22Rv1 (cell line): ENCODE measurements around the gene MAP4K3.

ENCODE experiments used
- H3K27ac ChIP-seq: fragments of 450-650 bp; 2 replicates; pipeline ENCODE4 v1.5.1; 2017
- ZFX ChIP-seq: fragments of 450-650 bp; IDR thresholded peaks from 2 replicates; pipeline ENCODE4 v1.6.1; 2017; ENCODE audit warnings: antibody characterized with exemption, borderline replicate concordance
- TF ChIP-seq, protein P1 (sequence below): fragments of 450-650 bp; IDR thresholded peaks from 2 replicates; pipeline ENCODE4 v1.5.1; 2017; ENCODE audit warnings: mild to moderate bottlenecking

The MAP4K3 gene

DNA sequence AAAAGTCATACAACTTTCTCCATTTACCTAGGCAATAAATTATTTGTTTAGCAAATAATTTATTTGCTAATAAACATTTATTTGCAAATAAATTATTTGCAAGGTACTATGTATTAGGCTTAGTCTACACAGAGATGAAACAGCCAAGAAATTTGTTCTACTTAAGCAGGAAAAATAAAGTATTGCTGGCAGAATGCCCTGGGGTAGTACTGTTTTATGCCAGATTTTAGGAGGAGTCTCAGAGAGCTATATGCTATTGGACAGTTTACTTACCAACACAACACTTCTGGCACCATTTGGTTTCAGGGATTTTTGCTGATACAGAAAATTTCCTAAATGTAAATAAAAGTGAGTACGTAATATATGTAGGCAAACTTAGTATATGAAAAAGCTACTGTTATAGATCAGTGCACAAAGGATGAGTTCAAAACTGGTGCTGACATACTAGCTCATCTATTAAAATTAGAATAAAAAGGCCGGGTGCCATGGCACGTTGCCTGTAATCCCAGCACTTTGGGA lies 170.1 kb downstream of the MAP4K3 start:
- 0 out of 2 replicates have a peak overlapping the region, but pooled peaks have one; percentile 8 for H3K27ac ChIP-seq
- no peak for TF ChIP-seq ZFX
- TF ChIP-seq, protein P1, sequence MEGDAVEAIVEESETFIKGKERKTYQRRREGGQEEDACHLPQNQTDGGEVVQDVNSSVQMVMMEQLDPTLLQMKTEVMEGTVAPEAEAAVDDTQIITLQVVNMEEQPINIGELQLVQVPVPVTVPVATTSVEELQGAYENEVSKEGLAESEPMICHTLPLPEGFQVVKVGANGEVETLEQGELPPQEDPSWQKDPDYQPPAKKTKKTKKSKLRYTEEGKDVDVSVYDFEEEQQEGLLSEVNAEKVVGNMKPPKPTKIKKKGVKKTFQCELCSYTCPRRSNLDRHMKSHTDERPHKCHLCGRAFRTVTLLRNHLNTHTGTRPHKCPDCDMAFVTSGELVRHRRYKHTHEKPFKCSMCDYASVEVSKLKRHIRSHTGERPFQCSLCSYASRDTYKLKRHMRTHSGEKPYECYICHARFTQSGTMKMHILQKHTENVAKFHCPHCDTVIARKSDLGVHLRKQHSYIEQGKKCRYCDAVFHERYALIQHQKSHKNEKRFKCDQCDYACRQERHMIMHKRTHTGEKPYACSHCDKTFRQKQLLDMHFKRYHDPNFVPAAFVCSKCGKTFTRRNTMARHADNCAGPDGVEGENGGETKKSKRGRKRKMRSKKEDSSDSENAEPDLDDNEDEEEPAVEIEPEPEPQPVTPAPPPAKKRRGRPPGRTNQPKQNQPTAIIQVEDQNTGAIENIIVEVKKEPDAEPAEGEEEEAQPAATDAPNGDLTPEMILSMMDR: no peak

DNA sequence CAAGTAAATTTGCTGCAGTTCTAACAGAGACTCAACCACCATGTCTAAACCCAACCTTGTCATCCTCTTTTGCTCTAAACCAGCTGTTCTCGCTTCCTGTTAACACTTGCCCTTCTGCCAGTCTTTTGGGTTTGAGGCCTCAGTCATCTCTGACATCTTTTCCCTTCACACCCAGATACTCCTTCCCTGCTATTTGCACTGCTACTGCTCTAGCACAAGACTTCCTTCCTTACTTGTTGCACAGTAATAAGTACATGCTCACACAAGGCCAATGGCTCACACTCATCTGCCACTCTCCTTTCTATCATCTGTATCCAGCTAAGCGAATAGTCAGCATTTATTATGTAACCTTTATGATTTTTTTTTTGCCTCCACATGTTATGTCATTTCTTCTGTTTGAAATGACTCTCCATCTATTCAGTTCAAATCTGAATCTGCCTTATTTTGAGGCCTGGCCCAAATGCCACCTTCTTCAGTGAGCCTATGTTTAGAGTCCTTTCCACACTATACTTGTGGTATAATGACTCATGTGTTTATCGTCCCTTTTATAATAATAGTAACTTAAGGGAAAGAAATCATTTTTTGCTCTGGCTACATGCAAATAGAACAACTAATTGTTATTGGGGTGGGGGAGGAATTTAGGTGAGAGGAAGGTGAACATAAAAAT lies 170.8 kb downstream of the MAP4K3 start:
- H3K27ac ChIP-seq: 0 out of 2 replicates have a peak overlapping the region, but pooled peaks have one; percentile 8
- TF ChIP-seq ZFX: no peak
- TF ChIP-seq, protein P1: no peak

DNA sequence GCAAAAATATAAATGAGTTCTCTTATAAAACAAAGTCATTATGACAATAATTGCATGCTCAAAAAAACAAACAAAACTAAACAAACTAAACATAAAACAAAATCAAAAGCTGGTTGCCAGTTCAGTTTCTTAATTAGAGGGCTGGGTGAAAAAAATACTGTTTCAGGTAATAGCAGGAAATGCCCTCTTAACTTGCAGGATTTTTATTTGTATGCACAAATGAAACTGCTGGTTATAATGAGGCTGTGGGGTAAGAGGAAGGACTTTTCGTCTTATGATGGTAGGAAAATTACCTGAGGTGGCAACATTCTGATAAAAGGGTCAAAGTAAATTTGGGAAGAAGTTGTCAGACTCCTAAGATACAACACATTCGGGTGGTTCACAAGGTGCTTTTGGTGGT lies 171.8 kb downstream of the MAP4K3 start:
- H3K27ac ChIP-seq: no peak overlapping the region

DNA sequence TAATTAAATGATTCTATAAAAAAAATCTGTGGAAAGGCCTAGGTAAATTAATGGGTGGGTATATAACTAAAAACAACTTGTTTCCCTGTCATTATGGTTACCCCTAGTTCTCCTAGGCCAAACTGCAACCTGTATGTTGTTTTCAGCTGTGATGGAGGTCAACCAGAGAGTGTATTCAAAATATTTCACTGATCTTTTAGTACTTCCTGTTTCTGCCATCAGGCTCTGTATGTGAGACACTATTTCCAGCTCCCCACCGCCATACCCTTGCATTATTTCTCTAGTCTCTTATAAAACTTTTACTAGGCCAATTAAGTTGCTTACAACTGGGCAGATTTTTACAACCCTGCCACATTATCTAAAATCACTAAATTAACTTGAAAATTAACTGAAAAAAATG lies 172.4 kb downstream of the MAP4K3 start:
- no peak overlapping the region for H3K27ac ChIP-seq

More for the DNA sequence above, 171.8 kb downstream of the MAP4K3 start:
- TF ChIP-seq, protein P1: no peak
- TF ChIP-seq ZFX: no peak

DNA sequence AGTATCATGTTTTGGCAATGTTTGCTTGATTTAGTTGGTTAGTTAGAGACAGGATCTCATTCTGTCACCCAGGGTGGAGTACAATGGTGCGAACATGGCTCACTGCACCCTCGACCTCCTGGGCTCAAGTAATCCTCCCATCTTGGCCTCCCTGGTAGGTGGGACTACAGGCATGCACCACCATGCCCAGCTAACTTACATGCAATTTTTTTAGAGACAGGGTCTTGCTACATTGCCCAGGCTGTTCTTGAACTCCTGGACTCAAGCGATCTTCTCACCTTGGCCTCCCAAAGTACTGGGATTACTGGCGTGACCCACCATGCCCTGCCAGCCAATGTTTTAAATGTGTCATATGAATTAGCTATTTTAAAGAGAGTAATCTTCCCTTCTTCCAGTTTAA lies 177.0 kb downstream of the MAP4K3 start:
- no peak for TF ChIP-seq ZFX
- TF ChIP-seq, protein P1: no peak
- no peak overlapping the region for H3K27ac ChIP-seq

More for the DNA sequence above, 172.4 kb downstream of the MAP4K3 start:
- TF ChIP-seq, protein P1: no peak
- TF ChIP-seq ZFX: no peak

DNA sequence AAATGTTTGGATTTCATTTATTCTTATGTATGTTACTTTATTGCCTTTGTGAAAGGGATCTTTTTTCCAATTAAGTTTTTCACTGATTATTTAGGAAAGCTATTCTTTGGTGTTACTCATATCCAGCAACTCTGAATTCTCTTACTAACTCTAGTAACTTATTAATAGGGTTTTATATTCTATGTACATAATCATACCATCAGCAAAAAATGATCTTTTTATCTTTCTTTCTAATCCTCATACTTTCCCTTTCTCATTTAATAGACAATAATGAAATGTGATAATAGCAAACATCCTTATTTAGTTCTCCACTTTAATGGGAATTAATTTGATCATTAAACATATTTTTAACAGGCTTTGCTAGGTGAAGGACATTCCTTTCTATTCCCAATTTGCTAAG lies 181.0 kb downstream of the MAP4K3 start:
- H3K27ac ChIP-seq: no peak overlapping the region
- no peak for TF ChIP-seq ZFX
- TF ChIP-seq, protein P1: no peak

DNA sequence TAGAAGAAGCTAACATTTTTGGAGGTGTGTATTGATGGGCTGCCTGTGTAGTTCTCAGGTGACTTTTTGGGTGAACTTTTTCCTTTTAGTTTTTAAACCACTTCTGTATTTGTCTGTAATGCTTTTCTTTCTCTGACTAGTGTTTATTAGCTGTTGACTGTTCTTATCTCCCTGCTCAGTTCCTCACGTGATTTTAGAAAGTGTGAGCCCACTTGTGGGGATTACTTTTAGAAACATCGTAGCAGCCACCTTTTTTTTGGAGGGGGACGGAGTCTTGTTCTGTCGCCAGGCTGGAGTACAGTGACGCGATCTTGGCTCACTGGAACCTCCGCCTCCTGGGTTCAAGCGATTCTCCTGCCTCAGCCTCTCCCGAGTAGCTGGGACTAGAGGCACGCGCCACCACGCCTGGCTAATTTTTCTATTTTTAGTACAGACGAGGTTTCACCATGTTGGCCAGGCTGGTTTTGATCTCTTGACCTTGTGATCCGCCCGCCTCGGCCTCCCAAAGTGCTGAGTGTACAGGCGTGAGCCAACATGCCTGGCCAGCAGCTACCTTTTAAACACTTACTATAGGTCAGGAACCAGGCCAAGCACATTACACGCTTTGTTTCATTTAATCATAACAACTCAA lies 184.1 kb downstream of the MAP4K3 start:
- TF ChIP-seq ZFX: no peak
- TF ChIP-seq, protein P1: no peak
- no peak overlapping the region for H3K27ac ChIP-seq
